ENCODE measurements around the gene SEC11A.

SEC11A gene

GRCh38 chr15:84714821-84715220 is 1.1 kb downstream of the SEC11A start:
- DNase-seq (ENCODE audit: extremely low read depth, low read depth): no peak
- no peak for TF ChIP-seq CTCF (IDR thresholded peaks at IDR 0.05; ENCODE audit: low read depth, low read length)

- no peak for DNase-seq (ENCODE audit: extremely low read depth, low read depth)
- TF ChIP-seq CTCF (IDR thresholded peaks at IDR 0.05; ENCODE audit: low read depth, low read length): no peak
Observed at GRCh38 chr15:84714372-84714771, 1.6 kb downstream of the SEC11A start.

GRCh38 chr15:84703808-84704207 is 12.1 kb downstream of the SEC11A start:
- no peak for DNase-seq (ENCODE audit: extremely low read depth, low read depth)
- no peak for TF ChIP-seq CTCF (IDR thresholded peaks at IDR 0.05; ENCODE audit: low read depth, low read length)

GRCh38 chr15:84702961-84703482 is 12.9 kb downstream of the SEC11A start:
- no peak for TF ChIP-seq CTCF (IDR thresholded peaks at IDR 0.05; ENCODE audit: low read depth, low read length)
- DNase-seq (ENCODE audit: extremely low read depth, low read depth): no peak

- no peak for TF ChIP-seq CTCF (IDR thresholded peaks at IDR 0.05; ENCODE audit: low read depth, low read length)
- DNase-seq (ENCODE audit: extremely low read depth, low read depth): no peak
Observed at GRCh38 chr15:84699538-84700191, 16.3 kb downstream of the SEC11A start.

- no peak for TF ChIP-seq CTCF (IDR thresholded peaks at IDR 0.05; ENCODE audit: low read depth, low read length)
- DNase-seq (ENCODE audit: extremely low read depth, low read depth): no peak
Observed at GRCh38 chr15:84697236-84697990, 18.5 kb downstream of the SEC11A start.

GRCh38 chr15:84696757-84697156 is 19.2 kb downstream of the SEC11A start:
- no peak for DNase-seq (ENCODE audit: extremely low read depth, low read depth)
- no peak for TF ChIP-seq CTCF (IDR thresholded peaks at IDR 0.05; ENCODE audit: low read depth, low read length)

Data from AG09319 (cell line).